ELR (cell line): ENCODE results near the gene ACOT8.
A peak's percentile ranks its signal among the peaks of the same experiment; 100 is the strongest.
"Not testable (repeated sequence)": the region's sequence is repeated elsewhere in the genome, so short reads cannot be mapped to it uniquely, and the experiment has no call there.

Experiments used
- DNase-seq: peaks from one replicate; pipeline ENCODE4 v3.0.0-alpha.2; 2015; ENCODE audit warnings: low read depth

Gene ACOT8

GRCh38 chr20:45887346-45887715 is 30.1 kb upstream of the ACOT8 start, which contains the start of gene SPATA25:
TSS of gene SPATA25 (minus strand) at chr20:45887622. CDS start at chr20:45887590, 32 bp downstream.
- no peak for DNase-seq

GRCh38 chr20:45886590-45887345 is 29.6 kb upstream of the ACOT8 start:
- no peak for DNase-seq

GRCh38 chr20:45883100-45883469 is 25.9 kb upstream of the ACOT8 start:
- DNase-seq = no peak

- no peak for DNase-seq
These were observed 25.4 kb upstream of the ACOT8 start for GRCh38 chr20:45882469-45883099.

- peak; percentile 100 for DNase-seq
These were observed 24.0 kb upstream of the ACOT8 start, which contains the start of gene ZSWIM1 for GRCh38 chr20:45880988-45881788. TSS of gene ZSWIM1 (plus strand) at chr20:45881227. CDS start at chr20:45882593, 1,366 bp downstream.

- DNase-seq = no peak
These were observed 21.0 kb upstream of the ACOT8 start for GRCh38 chr20:45878076-45878761.

GRCh38 chr20:45874576-45874975 is 17.4 kb upstream of the ACOT8 start:
- no peak for DNase-seq

- DNase-seq = not testable (repeated sequence)
These were observed 16.9 kb upstream of the ACOT8 start for GRCh38 chr20:45874104-45874481.

GRCh38 chr20:45873409-45874103 is 16.4 kb upstream of the ACOT8 start:
- DNase-seq = peak; percentile 63

GRCh38 chr20:45872626-45873025 is 15.4 kb upstream of the ACOT8 start:
- no peak for DNase-seq

- peak; percentile 88 for DNase-seq
These were observed 10.6 kb upstream of the ACOT8 start for GRCh38 chr20:45867819-45868176.

- no peak for DNase-seq
These were observed 10.1 kb upstream of the ACOT8 start for GRCh38 chr20:45867136-45867818.

GRCh38 chr20:45866454-45866853 is 9.3 kb upstream of the ACOT8 start:
- no peak for DNase-seq

- no peak for DNase-seq
These were observed 6.6 kb upstream of the ACOT8 start for GRCh38 chr20:45863543-45864470.

GRCh38 chr20:45861221-45862075 is 4.3 kb upstream of the ACOT8 start:
- no peak for DNase-seq

- DNase-seq = peak; percentile 66
These were observed 3.5 kb upstream of the ACOT8 start for GRCh38 chr20:45860560-45861220.

- no peak for DNase-seq
These were observed 2.7 kb upstream of the ACOT8 start for GRCh38 chr20:45859916-45860315.

GRCh38 chr20:45857882-45858216 is 657 bp upstream of the ACOT8 start:
- DNase-seq = peak; percentile 57

- no peak for DNase-seq
These were observed 3.7 kb downstream of the ACOT8 start for GRCh38 chr20:45853484-45853883.
